GM21717 (cell line): ENCODE measurements around the gene TBXA2R.
A peak's percentile ranks its signal among the peaks of the same experiment; 100 is the strongest.

Experiments used
- ATAC-seq: cut with Tn5 transposase; IDR thresholded peaks from one replicate; pipeline ENCODE4 v1.9.1; 2021; ENCODE audit warnings: mild to moderate bottlenecking, moderate library complexity; ENCODE audit not compliant: unreplicated experiment

TBXA2R gene

DNA sequence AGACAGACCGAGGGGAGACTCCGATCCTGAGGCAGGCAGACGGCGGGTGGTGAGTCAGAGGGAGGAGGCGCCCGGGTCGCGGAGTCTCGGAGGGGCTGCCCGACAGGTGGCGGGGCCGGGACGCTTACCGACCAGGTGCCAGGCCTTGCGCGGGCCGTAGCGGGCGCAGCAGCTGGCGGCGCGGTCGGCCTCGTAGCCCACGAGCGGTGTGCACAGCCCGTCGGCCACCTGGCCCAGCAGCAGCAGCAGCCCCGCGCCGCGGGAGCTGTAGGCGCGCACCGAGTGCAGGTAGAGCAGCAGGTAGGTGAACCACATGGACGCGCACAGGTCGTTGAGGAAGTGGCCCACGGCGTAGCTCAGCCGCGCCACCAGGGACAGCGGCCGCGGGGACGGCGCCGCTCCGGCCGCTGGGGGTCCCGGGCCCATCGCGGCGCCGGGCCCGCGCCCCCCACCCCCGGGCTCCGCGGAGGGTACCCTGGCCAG is 49.7 kb downstream of the TBXA2R start:
- peak; percentile 24 for ATAC-seq

DNA sequence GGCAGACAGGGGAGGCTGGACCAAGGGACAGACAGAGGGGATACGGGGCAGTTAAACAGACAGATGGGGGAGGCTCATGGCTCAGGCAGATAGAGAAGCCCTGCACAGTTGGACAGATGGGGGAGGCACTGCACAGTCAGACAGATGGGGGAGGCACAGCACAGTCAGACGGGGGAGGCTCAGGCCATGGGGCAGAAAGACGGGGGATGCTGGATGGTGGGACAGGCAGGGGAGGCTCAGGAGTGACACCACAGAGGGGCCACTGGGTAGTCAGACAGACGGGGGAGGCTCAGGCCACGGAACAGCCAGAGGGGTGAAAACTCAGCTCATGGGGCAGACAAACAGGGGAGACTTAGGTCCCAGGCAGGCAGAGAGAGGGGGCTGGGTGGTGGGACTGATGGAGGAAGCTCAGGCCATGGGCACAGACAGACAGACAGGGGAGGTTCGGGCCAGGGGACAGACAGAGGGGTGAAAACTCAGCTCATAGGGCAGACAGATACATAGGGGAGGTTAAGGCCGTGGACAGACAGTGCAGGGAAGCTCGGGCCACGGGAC is 50.2 kb downstream of the TBXA2R start:
- no peak for ATAC-seq

- ATAC-seq, result no peak
Measured at GRCh38 chr19:3555653-3556422, 50.8 kb downstream of the TBXA2R start.

- no peak for ATAC-seq
Measured at GRCh38 chr19:3554254-3555083, 52.2 kb downstream of the TBXA2R start.

DNA sequence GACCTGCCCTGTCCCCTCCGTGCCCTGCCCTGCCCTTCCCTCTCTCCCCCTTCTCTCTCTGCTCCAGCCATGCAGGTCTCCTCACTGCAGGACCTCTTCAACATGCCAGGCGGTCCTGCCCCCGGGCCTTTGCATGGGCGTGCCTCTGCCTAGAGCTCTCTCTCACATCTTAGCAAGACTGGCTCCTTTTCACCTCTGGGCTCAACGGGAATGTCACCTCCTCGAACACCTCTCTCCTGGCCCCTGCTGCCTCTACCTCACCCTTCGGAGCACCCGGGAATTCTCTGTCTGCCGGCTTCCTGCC is 54.9 kb downstream of the TBXA2R start:
- no peak for ATAC-seq

DNA sequence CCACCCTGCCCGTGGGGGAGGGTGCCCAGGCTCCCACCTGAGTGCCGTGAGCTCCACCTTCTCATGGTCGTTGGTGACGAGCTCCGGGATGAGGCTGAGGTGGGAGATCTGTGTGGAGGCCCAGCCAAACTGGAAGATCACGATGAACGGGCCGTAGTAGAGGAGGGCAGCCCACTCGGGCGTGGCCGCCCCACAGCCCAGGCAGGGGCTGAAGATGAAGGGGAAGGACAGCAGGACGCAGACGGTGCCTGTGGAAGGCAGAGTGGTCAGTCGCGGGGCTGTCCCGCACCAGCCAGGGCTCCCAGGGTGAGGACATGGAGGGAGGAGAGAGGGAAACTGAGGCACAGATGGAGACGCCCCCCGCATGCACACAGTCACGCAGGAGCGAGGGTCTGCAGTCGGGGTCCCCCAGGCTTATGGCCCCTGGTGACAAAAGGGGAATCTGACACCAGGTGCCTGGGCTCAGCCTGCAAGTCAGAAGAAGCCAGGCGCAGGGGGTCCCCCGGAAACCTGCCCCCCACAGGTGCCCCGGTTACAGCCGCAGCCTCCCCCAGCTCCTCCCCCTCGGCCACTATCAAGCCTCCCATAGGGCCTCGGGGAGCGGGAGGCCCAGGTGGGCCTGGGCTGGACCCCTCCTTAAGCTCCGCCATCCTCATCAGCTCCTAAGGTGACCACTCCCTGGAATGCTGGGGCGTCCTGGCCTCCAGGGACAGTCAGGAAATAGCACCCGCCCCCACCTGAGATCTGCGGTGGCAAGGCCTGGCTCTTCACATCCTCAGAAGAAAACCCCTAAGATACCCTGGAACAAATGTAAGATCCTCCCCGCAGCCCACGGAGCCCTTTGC is 55.5 kb downstream of the TBXA2R start:
- no peak for ATAC-seq

DNA sequence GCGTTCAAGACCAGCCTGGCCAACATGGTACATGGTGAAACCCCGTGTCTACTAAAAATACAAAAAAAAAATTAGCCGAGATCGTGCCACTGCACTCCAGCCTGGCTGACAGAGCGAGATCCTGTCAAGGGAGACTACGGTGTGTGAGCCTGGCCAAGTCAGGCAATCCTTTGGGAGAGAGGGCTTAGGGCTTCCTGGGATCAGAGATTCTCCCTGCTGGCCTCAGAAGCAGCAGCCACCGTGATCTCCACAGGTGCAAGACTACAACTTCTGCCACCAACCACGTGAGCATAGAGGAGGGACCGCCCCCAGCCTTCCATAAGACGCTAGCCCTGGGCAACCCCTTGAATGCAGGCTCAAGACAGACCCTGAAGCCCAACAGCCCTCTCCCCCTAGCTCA is 56.9 kb downstream of the TBXA2R start:
- no peak for ATAC-seq

- ATAC-seq, result no peak
Measured at GRCh38 chr19:3548606-3549005, 58.1 kb downstream of the TBXA2R start.

GRCh38 chr19:3547767-3548282 is 58.9 kb downstream of the TBXA2R start:
- ATAC-seq, result no peak

DNA sequence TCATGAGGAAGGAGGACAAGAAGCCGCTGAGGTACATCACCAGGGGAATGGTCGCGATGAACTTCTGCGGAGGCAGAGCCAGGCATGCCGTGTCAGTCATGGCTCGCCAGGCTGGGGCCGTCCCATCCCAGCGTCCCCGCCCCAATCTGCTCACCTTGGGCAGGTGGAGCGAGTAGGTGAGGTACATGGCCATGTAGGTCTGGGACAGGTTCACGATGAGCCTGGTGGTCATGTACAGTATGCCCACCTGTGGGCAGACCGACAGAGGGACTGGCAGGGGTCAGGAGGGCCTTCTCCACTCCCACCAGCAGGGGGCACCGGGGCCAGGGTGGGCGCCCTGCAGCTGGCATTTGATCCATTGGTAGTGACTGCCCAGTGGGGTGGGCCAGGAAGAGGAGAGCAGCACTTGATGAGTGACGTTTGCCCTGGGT is 59.4 kb downstream of the TBXA2R start:
- no peak for ATAC-seq

DNA sequence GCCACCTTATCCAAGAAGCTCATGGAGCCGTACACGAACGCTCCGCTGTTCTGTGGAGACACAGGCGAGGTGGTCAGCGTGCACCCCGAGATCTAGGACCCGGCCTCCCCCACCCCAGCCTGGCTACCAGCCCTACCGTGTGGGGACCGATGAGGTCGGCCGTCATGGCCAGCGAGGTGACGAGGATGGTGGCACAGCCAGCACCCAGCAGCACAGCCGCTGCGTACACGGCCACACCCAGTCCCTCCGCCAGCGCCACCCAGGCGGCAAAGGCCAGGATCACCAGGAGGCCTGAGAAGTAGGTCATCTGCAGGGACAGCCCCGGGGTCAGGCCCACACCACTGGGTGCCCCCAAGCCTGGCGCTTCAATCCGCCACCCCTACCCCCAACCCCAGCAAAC is 60.6 kb downstream of the TBXA2R start:
- no peak for ATAC-seq

DNA sequence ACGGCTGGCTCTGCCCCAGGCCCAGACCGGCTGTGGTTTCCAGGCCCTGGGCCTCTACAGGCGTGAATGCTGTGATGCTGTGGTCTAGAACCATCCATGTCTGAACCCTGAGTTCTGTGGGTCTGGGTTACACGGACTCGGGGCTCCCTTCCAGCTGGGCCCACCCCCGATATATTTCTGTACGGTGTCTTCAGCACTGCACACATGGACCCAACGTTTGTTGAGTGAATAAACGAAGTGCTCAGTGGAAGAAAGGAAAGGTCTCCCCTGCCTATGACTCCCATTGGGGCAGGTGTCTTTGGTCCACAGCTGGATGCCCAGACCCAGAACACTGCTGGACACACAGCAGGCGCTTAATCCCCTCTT is 61.0 kb downstream of the TBXA2R start:
- ATAC-seq, result no peak

- ATAC-seq, result no peak
Measured at GRCh38 chr19:3544742-3545668, 61.7 kb downstream of the TBXA2R start.
